ENCODE measurements around the gene CARD14. TPM values are rescaled to one million over a fixed set of nuclear protein-coding genes. Genes with fewer than 3 reads are reported as not detected.

Gene CARD14
- total and polyA plus RNA-seq, 9 donors = 0.27 to 1.5 (median 0.56) TPM

DNA sequence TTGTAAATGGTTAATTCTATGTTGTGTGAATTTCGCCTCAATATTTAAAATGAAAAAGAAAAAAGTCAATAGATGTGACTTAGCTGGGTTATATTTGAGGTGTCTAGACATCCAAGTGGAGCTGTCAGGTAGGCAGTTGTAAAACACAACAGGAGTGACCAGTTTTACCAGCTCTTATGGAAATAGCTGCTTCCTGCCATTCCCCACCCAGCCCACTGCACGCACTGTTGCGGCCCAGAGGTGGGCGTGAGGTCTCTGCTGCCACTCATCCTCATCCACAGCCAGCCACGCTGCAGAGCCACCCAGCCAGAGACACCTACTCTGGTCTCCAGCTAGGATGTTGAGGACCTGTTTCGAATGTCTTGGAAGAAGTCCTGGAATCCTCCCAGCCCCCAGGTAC, 3.4 kb upstream of the CARD14 start:
- no peaks in the 10 kb centered on the region for H3K36me3 ChIP-seq (ENCODE audit: control insufficient read depth, insufficient read depth, low read length)
- no peaks in the 10 kb centered on the region for H3K9me3 ChIP-seq (replicated peaks; ENCODE audit: control insufficient read depth, low read depth, low read length)
- no peak overlapping the region for H3K4me3 ChIP-seq (ENCODE audit: low read length)
- H3K27ac ChIP-seq (ENCODE audit: low read length) = no peak overlapping the region
- DNase-seq = no peak
- H3K27me3 ChIP-seq (ENCODE audit: control insufficient read depth, insufficient read depth, low read length) = peaks cover 4% of the 10 kb centered on the region
- WGBS (ENCODE audit: insufficient coverage) = 80% methylated on average over 5 of the region's 6 CpGs
- H3K4me1 ChIP-seq (ENCODE audit: control insufficient read depth, insufficient read depth, low read length) = no peaks in the 10 kb centered on the region

DNA sequence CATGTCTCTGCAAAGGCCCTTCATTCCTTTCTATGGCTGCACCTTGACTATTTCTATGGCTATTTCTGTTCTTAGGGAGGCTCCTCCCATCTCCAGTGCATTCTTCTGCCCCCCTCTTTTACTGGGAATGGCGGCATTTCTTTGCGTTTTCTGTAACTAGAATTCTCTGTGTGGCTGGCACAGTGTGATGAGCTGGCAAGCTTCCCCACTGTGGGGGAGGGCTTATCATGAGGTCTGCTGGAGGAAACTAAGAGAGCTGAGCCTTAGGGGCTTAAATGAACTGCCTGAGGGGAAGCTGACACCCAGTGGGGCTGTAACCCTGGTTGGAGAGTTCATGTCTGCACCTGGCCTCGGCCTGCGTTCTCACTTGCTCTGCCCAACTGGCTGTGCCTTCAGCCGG, 1.5 kb upstream of the CARD14 start:
- H3K27ac ChIP-seq (ENCODE audit: low read length) = no peak overlapping the region
- WGBS (ENCODE audit: insufficient coverage) = 75% methylated on average over 3 of the region's 5 CpGs
- H3K4me1 ChIP-seq (ENCODE audit: control insufficient read depth, insufficient read depth, low read length) = no peaks in the 10 kb centered on the region
- H3K36me3 ChIP-seq (ENCODE audit: control insufficient read depth, insufficient read depth, low read length) = no peaks in the 10 kb centered on the region
- H3K4me3 ChIP-seq (ENCODE audit: low read length) = no peak overlapping the region
- H3K9me3 ChIP-seq (replicated peaks; ENCODE audit: control insufficient read depth, low read depth, low read length) = no peaks in the 10 kb centered on the region
- peaks cover 4% of the 10 kb centered on the region for H3K27me3 ChIP-seq (ENCODE audit: control insufficient read depth, insufficient read depth, low read length)
- DNase-seq = no peak

DNA sequence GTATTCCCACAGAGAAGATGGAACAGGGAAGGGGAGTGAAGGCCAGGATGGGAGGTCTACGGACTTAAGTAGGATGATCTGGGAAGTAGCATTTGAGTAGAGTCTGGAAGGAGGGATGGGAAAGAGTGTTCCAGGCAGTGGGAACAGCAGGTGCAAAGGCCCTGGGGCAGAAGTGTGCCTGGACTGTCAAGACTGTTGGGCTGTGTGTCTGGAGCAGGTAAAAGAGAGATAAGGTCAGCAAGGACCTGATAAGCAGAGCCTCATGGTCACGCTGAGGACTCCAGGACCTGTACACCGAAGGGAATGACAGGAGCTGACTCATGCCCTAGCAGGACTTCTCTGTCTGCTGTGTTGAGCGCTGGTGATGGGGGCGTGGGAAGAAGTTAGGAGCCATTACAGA, 723 bp upstream of the CARD14 start:
- no peak for DNase-seq
- Histone ChIP-seq H3K4me1 (ENCODE audit: control insufficient read depth, insufficient read depth, low read length) (no peaks in the 10 kb centered on the region), H3K9me3 (replicated peaks; ENCODE audit: control insufficient read depth, low read depth, low read length) (no peaks in the 10 kb centered on the region), H3K27ac (ENCODE audit: low read length) (no peak overlapping the region), H3K36me3 (ENCODE audit: control insufficient read depth, insufficient read depth, low read length) (no peaks in the 10 kb centered on the region), H3K27me3 (ENCODE audit: control insufficient read depth, insufficient read depth, low read length) (peaks cover 4% of the 10 kb centered on the region), H3K4me3 (ENCODE audit: low read length) (no peak overlapping the region)
- WGBS (ENCODE audit: insufficient coverage) = 82% methylated on average over 3 of the region's 5 CpGs

DNA sequence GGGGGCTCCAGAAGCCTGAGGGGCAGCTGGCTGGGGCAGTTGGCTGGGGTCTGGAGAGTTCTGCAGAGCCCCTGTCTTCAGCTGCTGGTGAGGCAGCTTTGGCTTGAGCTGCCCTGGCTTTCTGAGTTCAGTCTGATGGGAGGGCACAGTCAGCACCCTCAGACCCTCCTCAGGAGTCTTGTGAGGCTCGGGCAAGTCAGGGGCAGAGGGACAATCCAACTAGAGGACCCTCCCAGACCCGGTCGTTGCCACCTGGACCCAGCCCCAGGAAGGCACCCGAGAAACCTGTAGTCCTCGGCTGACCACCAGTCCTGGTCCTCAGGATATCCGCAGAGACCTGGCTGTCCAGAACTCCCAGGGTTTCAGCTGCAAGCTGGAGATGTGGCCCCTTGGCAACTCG, 1.9 kb downstream of the CARD14 start:
- Histone ChIP-seq H3K4me3 (ENCODE audit: low read length) (no peak overlapping the region), H3K27ac (ENCODE audit: low read length) (no peak overlapping the region), H3K27me3 (ENCODE audit: control insufficient read depth, insufficient read depth, low read length) (peaks cover 4% of the 10 kb centered on the region), H3K36me3 (ENCODE audit: control insufficient read depth, insufficient read depth, low read length) (no peaks in the 10 kb centered on the region), H3K9me3 (replicated peaks; ENCODE audit: control insufficient read depth, low read depth, low read length) (no peaks in the 10 kb centered on the region), H3K4me1 (ENCODE audit: control insufficient read depth, insufficient read depth, low read length) (no peaks in the 10 kb centered on the region)
- 93% methylated on average over 7 of the region's 7 CpGs for WGBS (ENCODE audit: insufficient coverage)
- no peak for DNase-seq

DNA sequence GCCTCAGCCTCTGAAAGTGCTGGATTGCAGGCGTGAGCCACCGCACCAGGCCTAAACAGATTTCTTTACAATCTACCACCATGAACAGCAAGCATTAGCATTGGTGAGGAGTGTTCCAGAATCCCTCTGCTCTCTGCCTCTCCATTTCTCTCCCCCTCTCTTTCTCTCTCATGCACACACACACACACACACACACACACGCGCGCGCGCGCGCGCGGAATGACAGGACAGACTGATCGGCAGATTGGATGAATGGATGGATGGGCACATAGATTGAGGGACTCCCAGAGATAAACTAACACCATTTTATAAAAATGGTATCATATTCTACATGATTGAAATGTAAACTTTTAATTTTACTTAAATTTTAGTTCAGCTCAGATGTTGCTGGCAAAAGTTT, 3.3 kb downstream of the CARD14 start:
- Histone ChIP-seq H3K9me3 (replicated peaks; ENCODE audit: control insufficient read depth, low read depth, low read length) (no peaks in the 10 kb centered on the region), H3K27ac (ENCODE audit: low read length) (no peak overlapping the region), H3K36me3 (ENCODE audit: control insufficient read depth, insufficient read depth, low read length) (no peaks in the 10 kb centered on the region), H3K27me3 (ENCODE audit: control insufficient read depth, insufficient read depth, low read length) (peaks cover 7% of the 10 kb centered on the region), H3K4me1 (ENCODE audit: control insufficient read depth, insufficient read depth, low read length) (no peaks in the 10 kb centered on the region), H3K4me3 (ENCODE audit: low read length) (no peak overlapping the region)
- DNase-seq = no peak
- WGBS (ENCODE audit: insufficient coverage) = no CpG with 5 or more reads among the region's 12 CpGs

DNA sequence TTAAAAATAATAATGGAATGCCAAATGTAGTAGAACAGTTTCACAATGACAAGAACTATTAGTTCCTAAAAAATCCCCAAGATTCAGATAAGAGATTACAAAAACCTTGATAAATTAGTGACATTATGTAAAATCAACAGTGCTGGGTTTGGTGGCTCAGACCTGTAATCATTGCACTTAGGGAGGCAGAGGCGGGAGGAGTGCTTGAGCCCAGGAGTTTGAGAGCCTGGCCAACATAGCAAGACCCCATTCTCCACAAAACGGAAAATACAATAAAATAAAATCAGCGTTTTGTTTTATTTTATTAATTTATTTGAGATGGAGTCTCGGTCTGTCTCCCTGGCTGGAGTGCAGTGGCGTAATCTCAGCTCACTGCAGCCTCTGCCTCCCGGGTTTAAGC, 4.1 kb downstream of the CARD14 start:
- Histone ChIP-seq H3K36me3 (ENCODE audit: control insufficient read depth, insufficient read depth, low read length) (no peaks in the 10 kb centered on the region), H3K27ac (ENCODE audit: low read length) (no peak overlapping the region), H3K27me3 (ENCODE audit: control insufficient read depth, insufficient read depth, low read length) (peaks cover 7% of the 10 kb centered on the region), H3K4me1 (ENCODE audit: control insufficient read depth, insufficient read depth, low read length) (peaks cover 2% of the 10 kb centered on the region), H3K9me3 (replicated peaks; ENCODE audit: control insufficient read depth, low read depth, low read length) (no peaks in the 10 kb centered on the region), H3K4me3 (ENCODE audit: low read length) (no peak overlapping the region)
- WGBS (ENCODE audit: insufficient coverage) = no CpG with 5 or more reads among the region's 6 CpGs
- no peak for DNase-seq

DNA sequence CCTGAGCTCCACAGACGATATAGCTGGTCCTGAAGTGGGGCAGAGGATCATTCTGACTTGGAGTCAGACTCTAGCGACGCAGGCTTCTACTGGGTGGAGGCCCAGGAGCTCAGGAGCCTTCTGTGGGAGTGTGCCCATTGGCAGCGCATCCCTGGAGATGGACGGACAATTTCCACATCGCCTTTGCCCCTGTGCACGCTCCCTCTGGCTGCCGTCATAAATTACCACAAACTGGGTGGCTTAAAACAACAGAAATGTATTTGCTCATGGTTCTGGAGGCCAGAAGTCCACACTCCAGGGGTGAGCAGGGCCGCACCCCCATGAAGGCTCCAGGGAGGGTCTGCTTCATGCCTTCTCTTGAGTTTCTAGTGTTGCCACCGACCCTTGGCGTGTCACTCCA, 6.9 kb downstream of the CARD14 start:
- H3K9me3 ChIP-seq (replicated peaks; ENCODE audit: control insufficient read depth, low read depth, low read length) = no peaks in the 10 kb centered on the region
- H3K27ac ChIP-seq (ENCODE audit: low read length) = no peak overlapping the region
- H3K36me3 ChIP-seq (ENCODE audit: control insufficient read depth, insufficient read depth, low read length) = no peaks in the 10 kb centered on the region
- no peak for DNase-seq
- H3K4me3 ChIP-seq (ENCODE audit: low read length) = no peak overlapping the region
- 86% methylated on average over 8 of the region's 11 CpGs for WGBS (ENCODE audit: insufficient coverage)
- peaks cover 2% of the 10 kb centered on the region for H3K4me1 ChIP-seq (ENCODE audit: control insufficient read depth, insufficient read depth, low read length)
- H3K27me3 ChIP-seq (ENCODE audit: control insufficient read depth, insufficient read depth, low read length) = peaks cover 11% of the 10 kb centered on the region

DNA sequence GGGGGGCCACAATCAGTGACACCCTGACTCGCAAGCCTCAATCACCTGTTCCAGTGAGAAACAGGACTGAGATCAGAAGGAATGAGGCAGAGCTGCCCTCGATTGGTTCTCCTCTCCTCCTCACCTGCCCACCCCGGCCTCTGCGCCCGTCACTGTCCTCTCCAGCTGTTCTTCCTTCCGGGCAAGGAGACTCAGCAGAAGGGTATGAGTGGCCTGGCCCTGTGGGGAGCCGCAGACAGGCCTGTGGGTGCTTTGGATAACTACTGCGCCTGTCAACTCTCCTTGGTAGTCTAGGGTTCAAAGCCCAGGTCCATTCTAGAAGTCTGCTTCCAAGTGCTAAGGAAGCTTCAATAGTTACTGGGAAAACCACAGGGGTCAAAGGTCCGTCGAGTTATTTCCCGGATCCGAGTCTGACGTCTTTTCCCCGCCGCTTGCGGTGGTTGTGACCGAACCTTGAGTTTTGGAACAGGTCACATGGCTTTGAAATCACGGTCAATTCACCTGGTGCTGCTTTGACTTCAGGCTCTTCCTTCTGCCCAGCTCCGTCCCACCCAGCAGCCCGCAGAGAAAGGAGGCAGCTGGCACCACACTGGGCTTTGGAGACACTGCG, 8.3 kb downstream of the CARD14 start:
- 78% methylated on average over 20 of the region's 21 CpGs for WGBS (ENCODE audit: insufficient coverage)
- H3K4me1 ChIP-seq (ENCODE audit: control insufficient read depth, insufficient read depth, low read length) = peaks cover 2% of the 10 kb centered on the region
- H3K27ac ChIP-seq (ENCODE audit: low read length) = no peak overlapping the region
- H3K4me3 ChIP-seq (ENCODE audit: low read length) = no peak overlapping the region
- no peaks in the 10 kb centered on the region for H3K36me3 ChIP-seq (ENCODE audit: control insufficient read depth, insufficient read depth, low read length)
- H3K27me3 ChIP-seq (ENCODE audit: control insufficient read depth, insufficient read depth, low read length) = peaks cover 11% of the 10 kb centered on the region
- DNase-seq = no peak
- H3K9me3 ChIP-seq (replicated peaks; ENCODE audit: control insufficient read depth, low read depth, low read length) = no peaks in the 10 kb centered on the region

DNA sequence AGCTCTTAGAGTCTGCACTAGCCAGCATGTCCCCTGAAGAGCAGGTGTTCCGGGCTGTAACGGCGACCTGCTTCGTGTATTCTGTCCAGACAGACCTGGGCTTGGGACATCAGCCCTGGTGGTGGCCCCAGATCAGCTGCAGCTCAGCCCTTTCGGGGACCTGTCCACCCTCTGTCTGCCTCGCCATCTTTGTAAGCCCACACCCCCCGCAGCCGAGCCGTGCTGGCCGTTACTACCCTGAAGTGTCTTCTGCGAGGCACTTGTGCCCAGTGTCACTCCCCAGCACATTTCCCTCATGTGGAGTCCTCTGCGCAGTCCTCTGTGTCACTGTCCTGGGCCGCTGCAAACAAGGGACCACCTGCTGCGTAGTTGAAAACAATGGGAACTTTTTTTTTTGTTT, 10.4 kb downstream of the CARD14 start:
- no peak for DNase-seq
- Histone ChIP-seq H3K4me3 (ENCODE audit: low read length) (no peak overlapping the region), H3K27me3 (ENCODE audit: control insufficient read depth, insufficient read depth, low read length) (peaks cover 11% of the 10 kb centered on the region), H3K9me3 (replicated peaks; ENCODE audit: control insufficient read depth, low read depth, low read length) (no peaks in the 10 kb centered on the region), H3K4me1 (ENCODE audit: control insufficient read depth, insufficient read depth, low read length) (peaks cover 2% of the 10 kb centered on the region), H3K36me3 (ENCODE audit: control insufficient read depth, insufficient read depth, low read length) (no peaks in the 10 kb centered on the region), H3K27ac (ENCODE audit: low read length) (no peak overlapping the region)
- 79% methylated on average over 13 of the region's 14 CpGs for WGBS (ENCODE audit: insufficient coverage)

DNA sequence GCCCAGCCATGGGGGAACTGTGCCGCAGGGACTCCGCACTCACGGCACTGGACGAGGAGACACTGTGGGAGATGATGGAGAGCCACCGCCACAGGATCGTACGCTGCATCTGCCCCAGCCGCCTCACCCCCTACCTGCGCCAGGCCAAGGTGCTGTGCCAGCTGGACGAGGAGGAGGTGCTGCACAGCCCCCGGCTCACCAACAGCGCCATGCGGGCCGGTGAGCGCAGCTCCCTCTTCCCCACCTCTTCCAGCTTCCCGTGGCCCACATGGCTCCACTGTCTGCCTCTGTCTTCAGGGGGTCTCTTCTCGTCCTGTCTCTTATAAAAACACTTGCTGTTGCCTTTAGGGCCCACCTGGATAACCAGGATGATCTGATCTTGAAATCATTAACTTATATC, 11.6 kb downstream of the CARD14 start:
- H3K9me3 ChIP-seq (replicated peaks; ENCODE audit: control insufficient read depth, low read depth, low read length) = no peaks in the 10 kb centered on the region
- no peak overlapping the region for H3K27ac ChIP-seq (ENCODE audit: low read length)
- H3K4me3 ChIP-seq (ENCODE audit: low read length) = no peak overlapping the region
- no peaks in the 10 kb centered on the region for H3K36me3 ChIP-seq (ENCODE audit: control insufficient read depth, insufficient read depth, low read length)
- H3K27me3 ChIP-seq (ENCODE audit: control insufficient read depth, insufficient read depth, low read length) = peaks cover 11% of the 10 kb centered on the region
- no peak for DNase-seq
- H3K4me1 ChIP-seq (ENCODE audit: control insufficient read depth, insufficient read depth, low read length) = peaks cover 2% of the 10 kb centered on the region
- 80% methylated on average over 13 of the region's 17 CpGs for WGBS (ENCODE audit: insufficient coverage)

All from muscle of leg (tissue), 11 donors.